Hepatocyte (in vitro differentiated cells): ENCODE measurements around the gene LEO1. TPM values are rescaled to one million over a fixed set of nuclear protein-coding genes. Genes with fewer than 3 reads are reported as not detected.
A peak's percentile ranks its signal among the peaks of the same experiment; 100 is the strongest.

Source experiments
- DNase-seq: peaks from one replicate; pipeline ENCODE4 v3.0.0-alpha.2; 2016; ENCODE audit warnings: low spot score
- H2AFZ ChIP-seq: fragments of 200-600 bp; sonication (generic); 2 replicates; pipeline ENCODE4 v1.6.0; 2016; ENCODE audit warnings: antibody characterized with exemption, mild to moderate bottlenecking
- H3K27ac ChIP-seq: fragments of 200-600 bp; sonication (generic); 2 replicates; pipeline ENCODE4 v1.5.1; 2016; ENCODE audit warnings: mild to moderate bottlenecking
- H3K27me3 ChIP-seq: fragments of 200-600 bp; sonication (generic); 2 replicates; pipeline ENCODE4 v1.6.1; 2016
- H3K36me3 ChIP-seq: fragments of 200-600 bp; sonication (generic); replicated peaks from 2 replicates; pipeline ENCODE4 v1.5.1; 2016; ENCODE audit warnings: low read depth; ENCODE audit not compliant: insufficient read depth
- H3K4me1 ChIP-seq: fragments of 200-600 bp; sonication (generic); 2 replicates; pipeline ENCODE4 v1.5.1; 2016; ENCODE audit warnings: mild to moderate bottlenecking, moderate library complexity; ENCODE audit not compliant: insufficient read depth
- H3K4me2 ChIP-seq: fragments of 200-600 bp; sonication (generic); 2 replicates; pipeline ENCODE4 v1.6.0; 2016
- H3K4me3 ChIP-seq: fragments of 200-600 bp; sonication (generic); 2 replicates; pipeline ENCODE4 v1.5.1; 2016; ENCODE audit warnings: mild to moderate bottlenecking
- H3K79me2 ChIP-seq: fragments of 200-600 bp; sonication (generic); 2 replicates; pipeline ENCODE4 v1.6.0; 2017; ENCODE audit warnings: mild to moderate bottlenecking
- H3K9me2 ChIP-seq: fragments of 200-600 bp; sonication (generic); replicated peaks from 2 replicates; pipeline ENCODE4 v1.6.0; 2017; ENCODE audit warnings: mild to moderate bottlenecking; ENCODE audit not compliant: insufficient read depth
- H3K9me3 ChIP-seq: fragments of 200-600 bp; sonication (generic); 2 replicates; pipeline ENCODE4 v1.5.1; 2016; ENCODE audit warnings: low read depth, mild to moderate bottlenecking
- H4K20me1 ChIP-seq: fragments of 200-600 bp; sonication (generic); 2 replicates; pipeline ENCODE4 v1.6.0; 2016; ENCODE audit warnings: mild to moderate bottlenecking; ENCODE audit not compliant: insufficient read depth, poor library complexity, severe bottlenecking
- EZH2 ChIP-seq: fragments of 200-600 bp; sonication (generic); IDR thresholded peaks from 2 replicates; pipeline ENCODE4 v1.6.1; 2016; ENCODE audit warnings: antibody characterized with exemption, mild to moderate bottlenecking, borderline replicate concordance
- EZH2phosphoT487 ChIP-seq: fragments of 200-600 bp; sonication (generic); IDR thresholded peaks from one replicate; pipeline ENCODE4 v1.6.1; 2018; ENCODE audit warnings: antibody characterized with exemption, mild to moderate bottlenecking, low read depth, moderate library complexity; ENCODE audit not compliant: unreplicated experiment, severe bottlenecking
- WGBS: methylation state at CpG from one replicate; pipeline ENCODE4 v1.1.6; 2016; ENCODE audit warnings: low lambda C conversion rate; ENCODE audit errors: missing lambda C conversion rate; 5-methylcytosine and 5-hydroxymethylcytosine counted together
- polyA plus RNA-seq: library from polyadenylated mRNA; unstranded; fragments of >200 nt; fragmentation: Nextera tagmentation; extraction: Ambion mirVana; gene quantifications from 2 replicates; pipeline ENCODE4 v1.2.1, GENCODE V29; 2016
- total RNA-seq: library from RNA; depleted of rRNA; stranded (reverse); fragments of >200 nt; gene quantifications from 2 replicates; pipeline ENCODE4 v1.2.3, GENCODE V29; 2014
- TF ChIP-seq, protein P1 (sequence below): fragments of 200-600 bp; sonication (generic); IDR thresholded peaks from 2 replicates; pipeline ENCODE4 v1.5.1; 2016; ENCODE audit warnings: antibody characterized with exemption, mild to moderate bottlenecking; ENCODE audit not compliant: poor library complexity

The LEO1 gene
- total and polyA plus RNA-seq, 2 experiments from 2014 or later = 23.9 to 26.2 TPM

- H3K4me3 ChIP-seq = no peak overlapping the region
- TF ChIP-seq EZH2phosphoT487 (no peak), EZH2 (no peak)
- TF ChIP-seq, protein P1, sequence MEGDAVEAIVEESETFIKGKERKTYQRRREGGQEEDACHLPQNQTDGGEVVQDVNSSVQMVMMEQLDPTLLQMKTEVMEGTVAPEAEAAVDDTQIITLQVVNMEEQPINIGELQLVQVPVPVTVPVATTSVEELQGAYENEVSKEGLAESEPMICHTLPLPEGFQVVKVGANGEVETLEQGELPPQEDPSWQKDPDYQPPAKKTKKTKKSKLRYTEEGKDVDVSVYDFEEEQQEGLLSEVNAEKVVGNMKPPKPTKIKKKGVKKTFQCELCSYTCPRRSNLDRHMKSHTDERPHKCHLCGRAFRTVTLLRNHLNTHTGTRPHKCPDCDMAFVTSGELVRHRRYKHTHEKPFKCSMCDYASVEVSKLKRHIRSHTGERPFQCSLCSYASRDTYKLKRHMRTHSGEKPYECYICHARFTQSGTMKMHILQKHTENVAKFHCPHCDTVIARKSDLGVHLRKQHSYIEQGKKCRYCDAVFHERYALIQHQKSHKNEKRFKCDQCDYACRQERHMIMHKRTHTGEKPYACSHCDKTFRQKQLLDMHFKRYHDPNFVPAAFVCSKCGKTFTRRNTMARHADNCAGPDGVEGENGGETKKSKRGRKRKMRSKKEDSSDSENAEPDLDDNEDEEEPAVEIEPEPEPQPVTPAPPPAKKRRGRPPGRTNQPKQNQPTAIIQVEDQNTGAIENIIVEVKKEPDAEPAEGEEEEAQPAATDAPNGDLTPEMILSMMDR = no peak
- H3K9me3 ChIP-seq = no peaks in the 10 kb centered on the region
- no peaks in the 10 kb centered on the region for H3K36me3 ChIP-seq
- no peaks in the 10 kb centered on the region for H3K9me2 ChIP-seq
- no peak overlapping the region for H3K4me2 ChIP-seq
- peaks cover 14% of the 10 kb centered on the region for H3K4me1 ChIP-seq
- H3K27ac ChIP-seq = no peak overlapping the region
- H3K79me2 ChIP-seq = peaks cover 37% of the 10 kb centered on the region
- no peaks in the 10 kb centered on the region for H4K20me1 ChIP-seq
- H2AFZ ChIP-seq = no peak overlapping the region
- WGBS = 98% methylated on average over 5 of the region's 5 CpGs
- DNase-seq = no peak
- no peaks in the 10 kb centered on the region for H3K27me3 ChIP-seq
Observed at GRCh38 chr15:51973220-51973619, 1.6 kb upstream of the LEO1 start.

DNA sequence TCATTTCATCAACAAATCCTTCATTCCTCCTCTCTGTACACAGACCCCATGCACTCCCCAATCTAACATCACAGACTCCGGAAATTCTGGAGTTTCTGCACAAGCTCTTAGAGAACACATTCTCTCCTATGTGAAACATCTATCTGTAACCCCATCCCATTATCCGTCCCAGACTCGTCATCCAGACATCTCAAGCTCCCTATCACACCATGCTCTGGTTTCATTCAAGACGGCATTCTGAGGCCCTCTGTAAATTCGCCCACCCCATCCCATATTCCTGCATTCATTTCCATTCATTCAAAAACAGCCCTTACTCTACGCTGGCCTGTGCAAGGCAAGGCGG lies 575 bp downstream of the LEO1 start:
- no peaks in the 10 kb centered on the region for H3K36me3 ChIP-seq
- H3K9me3 ChIP-seq = no peaks in the 10 kb centered on the region
- no peak for DNase-seq
- H3K4me2 ChIP-seq = peak overlapping the region; percentile 89
- H4K20me1 ChIP-seq = no peaks in the 10 kb centered on the region
- no peaks in the 10 kb centered on the region for H3K27me3 ChIP-seq
- H3K4me1 ChIP-seq = peaks cover 14% of the 10 kb centered on the region
- 2% methylated on average over 7 of the region's 7 CpGs for WGBS
- H3K9me2 ChIP-seq = no peaks in the 10 kb centered on the region
- H3K79me2 ChIP-seq = peaks cover 59% of the 10 kb centered on the region
- TF ChIP-seq, protein P1 = no peak
- TF ChIP-seq EZH2phosphoT487 (no peak), EZH2 (no peak)
- peak overlapping the region; percentile 85 for H2AFZ ChIP-seq
- peak overlapping the region; percentile 99 for H3K27ac ChIP-seq
- H3K4me3 ChIP-seq = peak overlapping the region; percentile 97

DNA sequence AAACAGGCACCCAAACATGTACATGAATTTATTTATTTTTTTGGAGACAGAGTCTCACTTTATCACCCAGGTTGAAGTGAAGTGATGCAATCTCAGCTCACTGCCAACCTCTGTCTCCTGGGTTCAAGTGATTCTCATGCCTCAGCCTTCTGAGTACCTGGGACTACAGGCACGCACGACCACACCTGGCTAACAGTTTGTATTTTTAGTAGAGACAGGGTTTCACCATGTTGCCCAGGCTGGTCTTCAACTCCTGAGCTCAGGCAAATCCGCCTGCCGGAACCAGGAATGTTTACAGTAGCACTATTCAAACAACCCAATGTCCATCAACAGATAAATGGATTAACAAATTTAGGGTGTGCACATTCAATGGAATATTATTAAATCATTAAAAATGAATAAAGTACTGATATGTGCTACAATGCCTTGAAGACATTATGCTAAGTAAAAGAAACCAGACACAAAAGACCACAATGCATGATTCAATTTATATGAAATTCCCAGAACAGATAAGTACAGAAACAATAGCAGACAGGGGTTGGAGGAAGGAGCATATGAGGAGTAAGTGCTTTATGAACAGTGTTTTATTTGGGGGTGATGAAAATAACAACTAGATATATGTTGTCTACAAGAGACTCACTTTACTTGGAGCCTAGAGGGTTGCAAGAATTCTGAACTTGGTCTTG lies 1.3 kb downstream of the LEO1 start:
- no peaks in the 10 kb centered on the region for H3K9me3 ChIP-seq
- peaks cover 66% of the 10 kb centered on the region for H3K79me2 ChIP-seq
- H3K4me3 ChIP-seq = no peak overlapping the region
- H3K4me2 ChIP-seq = peak overlapping the region; percentile 89
- no peak overlapping the region for H2AFZ ChIP-seq
- no peak for TF ChIP-seq EZH2phosphoT487
- TF ChIP-seq, protein P1 = no peak
- TF ChIP-seq EZH2 = no peak
- H3K36me3 ChIP-seq = no peaks in the 10 kb centered on the region
- H3K4me1 ChIP-seq = peaks cover 14% of the 10 kb centered on the region
- peak overlapping the region; percentile 99 for H3K27ac ChIP-seq
- DNase-seq = no peak
- 39% methylated on average over 4 of the region's 4 CpGs for WGBS
- no peaks in the 10 kb centered on the region for H4K20me1 ChIP-seq
- no peaks in the 10 kb centered on the region for H3K27me3 ChIP-seq
- no peaks in the 10 kb centered on the region for H3K9me2 ChIP-seq

- Histone ChIP-seq H3K27me3 (no peaks in the 10 kb centered on the region), H4K20me1 (no peaks in the 10 kb centered on the region), H3K36me3 (no peaks in the 10 kb centered on the region), H3K4me2 (peak overlapping the region; percentile 89), H3K4me1 (peaks cover 14% of the 10 kb centered on the region), H2AFZ (no peak overlapping the region), H3K9me2 (no peaks in the 10 kb centered on the region), H3K9me3 (no peaks in the 10 kb centered on the region), H3K27ac (no peak overlapping the region), H3K79me2 (peaks cover 71% of the 10 kb centered on the region), H3K4me3 (no peak overlapping the region)
- no peak for TF ChIP-seq EZH2phosphoT487
- no peak for TF ChIP-seq EZH2
- TF ChIP-seq, protein P1 = no peak
- WGBS = 77% methylated on average over 4 of the region's 4 CpGs
- no peak for DNase-seq
Observed at GRCh38 chr15:51969728-51970127, 1.9 kb downstream of the LEO1 start.
